K562 (cell line): Measurements from ENCODE around the gene RPS6KA4. TPM values are rescaled to one million over a fixed set of nuclear protein-coding genes. Genes with fewer than 3 reads are reported as not detected.

Experiments
- ATAC-seq: fragments of 200-7000 bp; cut with Tn5 transposase; 3 replicates; pipeline ENCODE4 v1.9.1; 2020; ENCODE audit warnings: moderate library complexity
- BruUV-seq: library from RNA; stranded (reverse); fragments of 400-500 nt; replicated peaks from 2 replicates; lab custom pipeline; 2021; lab: Mats Ljungman, UMichigan
- CTCF ChIA-PET: fragments of 300-600 bp; formaldehyde crosslinking; extraction: SDS; loops from one replicate; lab custom pipeline; 2021; ENCODE audit warnings: low intra/inter-chr PET ratio; lab: Yijun Ruan, JAX
- POLR2A ChIA-PET: fragments of 300-600, 350-650 bp; sonication (Branson Sonifier 250); formaldehyde crosslinking; extraction: SDS; loops from one replicate; lab custom pipeline; 2021; ENCODE audit warnings: antibody characterized with exemption, inconsistent platforms; lab: Yijun Ruan, JAX
- DNase-seq, 4 experiments: peaks; one replicate each; pipeline versions ENCODE4 v3.0.0 to v3.0.0-alpha.2; 2011 to 2018; ENCODE audit warnings: low spot score in 3 of 4, mixed read lengths in 3 of 4; ENCODE audit errors: extremely low read depth in 1 of 4
- FAIRE-seq: peaks from 2 replicates; lab custom pipeline; 2011; peaks lifted over from hg19 to GRCh38; lab: Jason Lieb, UNC
- H2AFZ ChIP-seq: 2 replicates; pipeline ENCODE4 v1.6.0; 2011; ENCODE audit warnings: low read depth, low read length, control low read depth, inconsistent platforms
- H3K27ac ChIP-seq: fragments of 200-600 bp; 3 replicates; pipeline ENCODE4 v1.8.0; 2011; ENCODE audit warnings: low read depth, mild to moderate bottlenecking, control low read depth, inconsistent platforms, low read length, moderate library complexity, mixed read lengths; ENCODE audit errors: extremely low read depth
- H3K27me3 ChIP-seq, 2 experiments: fragments of 300-600 bp in 1 of 2; 2 replicates in 1 of 2; 3 replicates in 1 of 2; pipeline versions ENCODE4 v1.6.0 to v1.8.0; 2011; ENCODE audit warnings: inconsistent platforms in 2 of 2, low read length in 2 of 2, mild to moderate bottlenecking in 1 of 2, mixed read lengths in 1 of 2, moderate library complexity in 1 of 2; ENCODE audit not compliant: control insufficient read depth in 2 of 2, insufficient read depth in 2 of 2
- H3K36me3 ChIP-seq: fragments of 300-600 bp; 3 replicates; pipeline ENCODE4 v1.8.0; 2011; ENCODE audit warnings: mild to moderate bottlenecking, low read length, inconsistent platforms; ENCODE audit not compliant: control insufficient read depth, insufficient read depth
- H3K4me1 ChIP-seq, 2 experiments: fragments of 200-600 bp in 1 of 2; replicated peaks in 1 of 2; 2 replicates in 1 of 2; 3 replicates in 1 of 2; pipeline versions ENCODE4 v1.5.1 to v1.8.0; 2011; ENCODE audit warnings: inconsistent platforms in 2 of 2, low read length in 2 of 2, mild to moderate bottlenecking in 1 of 2, mixed read lengths in 1 of 2, moderate library complexity in 1 of 2; ENCODE audit not compliant: control insufficient read depth in 2 of 2, insufficient read depth in 2 of 2
- H3K4me2 ChIP-seq: 2 replicates; pipeline ENCODE4 v1.6.1; 2011; ENCODE audit warnings: low read length, control low read depth, inconsistent platforms, mixed read lengths; ENCODE audit not compliant: insufficient read depth
- H3K4me3 ChIP-seq: fragments of 200-600 bp; sonication (generic), shearing (Covaris generic); 2 replicates; pipeline ENCODE4 v1.5.1; 2016; ENCODE audit warnings: control low read depth, inconsistent platforms
- H3K79me2 ChIP-seq: fragments of 200-600 bp; 3 replicates; pipeline ENCODE4 v1.8.0; 2011; ENCODE audit warnings: low read length, inconsistent platforms; ENCODE audit not compliant: control insufficient read depth, insufficient read depth
- H3K9ac ChIP-seq, 2 experiments: 2 replicates each; pipeline versions ENCODE4 v1.6.0 to v1.6.1; 2011; ENCODE audit warnings: low read depth in 2 of 2, low read length in 2 of 2, control low read depth in 1 of 2, inconsistent platforms in 1 of 2, mild to moderate bottlenecking in 1 of 2, mixed read lengths in 1 of 2; ENCODE audit not compliant: insufficient read depth in 1 of 2
- H3K9me1 ChIP-seq: one replicate; pipeline ENCODE4 v1.6.0; 2011; ENCODE audit warnings: inconsistent platforms, mild to moderate bottlenecking, low read length, moderate library complexity; ENCODE audit not compliant: control insufficient read depth, insufficient read depth
- H3K9me3 ChIP-seq: replicated peaks from 2 replicates; pipeline ENCODE4 v1.5.1; 2011; ENCODE audit warnings: low read depth, low read length, inconsistent platforms; ENCODE audit not compliant: control insufficient read depth, insufficient read depth
- H4K20me1 ChIP-seq: replicated peaks from 2 replicates; pipeline ENCODE4 v1.6.1; 2011; ENCODE audit warnings: low read length, inconsistent platforms, mixed read lengths; ENCODE audit not compliant: control insufficient read depth, insufficient read depth
- ETV5 ChIP-seq: sonication (generic); formaldehyde crosslinking; IDR thresholded peaks from 2 replicates; pipeline ENCODE4 v1.4.0; 2020; ENCODE audit warnings: low read depth, mild to moderate bottlenecking, missing genetic modification reagents
- ZBTB7A ChIP-seq: IDR thresholded peaks from 2 replicates; pipeline ENCODE4 v1.6.1; 2011; ENCODE audit warnings: low read depth, mild to moderate bottlenecking, low read length, moderate library complexity, borderline replicate concordance; ENCODE audit not compliant: control insufficient read depth
- ZNF12 ChIP-seq: sonication (generic); formaldehyde crosslinking; IDR thresholded peaks from 2 replicates; pipeline ENCODE4 v1.4.0; 2020; ENCODE audit warnings: mild to moderate bottlenecking, missing genetic modification reagents
- ZNF384 ChIP-seq: IDR thresholded peaks from 2 replicates; pipeline ENCODE4 v1.6.1; 2012; ENCODE audit warnings: low read depth, low read length, improper control_type of control experiment
- WGBS: fragments of 100-300 bp; shearing (Covaris generic); methylation state at CpG from one replicate; pipeline ENCODE4 v1.1.6; 2016; ENCODE audit warnings: low coverage, mixed read lengths; ENCODE audit not compliant: insufficient coverage; ENCODE audit errors: missing lambda C conversion rate; 5-methylcytosine and 5-hydroxymethylcytosine counted together
- in situ Hi-C: fragments of 300-500 bp; cut with MboI; formaldehyde crosslinking; loops from 4 replicates; pipeline ENCODE4 v1.15.0; 2018; ENCODE audit warnings: inconsistent platforms, mixed read lengths
- intact Hi-C: fragments of 100-400 bp; cut with micrococcal nuclease; formaldehyde crosslinking; loops from 2 replicates; pipeline ENCODE4 v1.14.2; 2022
- polyA plus RNA-seq, 8 experiments: library from polyadenylated mRNA; depleted of rRNA in 4 of 8; stranded (reverse) in 5 of 8; unstranded in 3 of 8; fragments of >200 nt; fragmentation: Nextera tagmentation in 2 of 8; fragmentation: Illumina TruSeq in 1 of 8; extraction: Ambion mirVana in 2 of 8; extraction: Trizol in 1 of 8; gene quantifications; 2 replicates each; pipeline versions ENCODE4 v1.2.1 to v1.2.3, GENCODE V29; 2011 to 2014; ENCODE audit warnings: inconsistent platforms in 1 of 8, missing spikeins in 1 of 8
- total RNA-seq, 7 experiments: library from RNA; depleted of rRNA in 6 of 7; stranded (reverse); fragments of >200 nt in 6 of 7; fragmentation: Illumina TruSeq in 2 of 7; extraction: Trizol in 2 of 7; gene quantifications; 2 replicates each; pipeline versions ENCODE4 v1.2.1 to v1.2.3, GENCODE V29; 2011 to 2021; ENCODE audit warnings: low replicate concordance in 1 of 7
- TF ChIP-seq, protein P1 (sequence below): fragments of 450-650 bp; formaldehyde crosslinking; IDR thresholded peaks from 2 replicates; pipeline ENCODE4 v1.4.0; 2020; ENCODE audit warnings: mild to moderate bottlenecking, mixed read lengths
- TF ChIP-seq, protein P2 (sequence below): IDR thresholded peaks from 3 replicates; pipeline ENCODE4 v1.6.1; 2011; ENCODE audit warnings: borderline replicate concordance, mild to moderate bottlenecking; ENCODE audit not compliant: insufficient read length, insufficient read depth

The RPS6KA4 gene
- total and polyA plus RNA-seq, 9 of the 15 experiments (the other 6 are each of a cell fraction or from before 2014, with no cell fraction given) = 0.15 to 23.8 (median 9.8) TPM

DNA sequence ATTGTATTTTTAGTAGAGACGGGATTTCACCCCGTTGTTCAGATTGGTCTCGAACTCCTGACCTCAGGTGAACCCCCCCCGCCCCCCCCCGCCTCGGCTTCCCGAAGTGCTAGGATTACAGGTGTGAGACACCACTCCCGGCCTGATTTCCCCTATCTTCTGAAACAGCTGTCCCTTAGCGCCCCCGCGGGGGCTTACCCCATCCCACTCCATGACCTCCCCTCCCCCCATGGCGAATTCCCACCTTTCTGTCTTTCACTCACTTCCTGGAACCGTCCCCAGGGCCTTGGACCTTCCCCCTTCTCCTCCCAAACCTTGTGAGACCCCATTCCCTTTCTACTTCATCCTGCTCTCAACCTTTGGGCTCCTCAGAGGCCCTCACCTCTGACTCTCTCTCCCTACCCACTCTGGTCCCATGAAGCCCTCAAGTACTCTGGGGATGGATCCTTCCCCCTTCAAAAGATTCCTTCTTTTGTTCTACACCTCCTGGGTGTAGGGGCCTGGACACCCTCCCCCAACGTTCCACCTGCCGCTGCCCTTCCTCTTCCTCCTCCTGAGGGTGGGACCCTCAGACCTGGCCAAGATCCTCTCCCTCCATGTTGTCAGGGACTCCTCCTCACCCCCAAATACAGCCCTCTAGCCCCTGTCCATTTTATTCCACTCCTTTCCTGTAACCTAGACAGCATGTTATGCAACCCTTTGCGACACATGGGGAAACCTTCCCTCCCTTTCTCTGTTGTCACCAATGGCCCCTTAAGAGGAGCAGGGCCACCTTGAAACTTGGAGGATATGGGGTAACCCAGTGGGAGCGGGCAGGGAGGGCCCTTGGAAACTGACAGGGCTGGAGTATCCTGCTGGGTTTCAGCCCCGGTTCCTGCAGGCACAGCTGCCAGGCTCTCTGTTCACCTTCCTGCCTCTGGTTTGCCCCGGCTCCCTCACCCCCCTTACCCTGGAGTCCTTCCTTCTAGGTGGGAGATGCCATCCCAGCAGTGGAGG is 39.9 kb upstream of the RPS6KA4 start (continued):
- TF ChIP-seq, protein P1, sequence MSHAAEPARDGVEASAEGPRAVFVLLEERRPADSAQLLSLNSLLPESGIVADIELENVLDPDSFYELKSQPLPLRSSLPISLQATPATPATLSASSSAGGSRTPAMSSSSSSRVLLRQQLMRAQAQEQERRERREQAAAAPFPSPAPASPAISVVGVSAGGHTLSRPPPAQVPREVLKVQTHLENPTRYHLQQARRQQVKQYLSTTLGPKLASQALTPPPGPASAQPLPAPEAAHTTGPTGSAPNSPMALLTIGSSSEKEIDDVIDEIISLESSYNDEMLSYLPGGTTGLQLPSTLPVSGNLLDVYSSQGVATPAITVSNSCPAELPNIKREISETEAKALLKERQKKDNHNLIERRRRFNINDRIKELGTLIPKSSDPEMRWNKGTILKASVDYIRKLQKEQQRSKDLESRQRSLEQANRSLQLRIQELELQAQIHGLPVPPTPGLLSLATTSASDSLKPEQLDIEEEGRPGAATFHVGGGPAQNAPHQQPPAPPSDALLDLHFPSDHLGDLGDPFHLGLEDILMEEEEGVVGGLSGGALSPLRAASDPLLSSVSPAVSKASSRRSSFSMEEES (CRISPR knock-in tag) = no peak
- peak; percentile 74; the same call in 1 of the 2 replicates for TF ChIP-seq ZBTB7A
- no peak for TF ChIP-seq ETV5 (CRISPR knock-in tag)

DNA sequence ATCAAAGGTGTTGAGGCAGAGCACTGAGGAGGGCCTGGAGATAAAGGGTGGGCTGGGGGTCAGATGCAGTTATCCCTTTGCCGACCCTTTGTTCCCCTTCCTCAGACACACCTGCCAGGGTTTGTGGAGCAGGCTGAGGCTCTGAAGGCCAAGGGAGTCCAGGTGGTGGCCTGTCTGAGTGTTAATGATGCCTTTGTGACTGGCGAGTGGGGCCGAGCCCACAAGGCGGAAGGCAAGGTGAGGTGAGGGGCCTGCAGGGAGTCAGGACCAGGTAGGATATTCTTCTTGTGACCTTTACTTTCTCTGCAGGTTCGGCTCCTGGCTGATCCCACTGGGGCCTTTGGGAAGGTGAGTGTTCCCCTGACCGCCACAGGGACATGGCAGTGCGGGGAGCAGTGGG is 38.4 kb upstream of the RPS6KA4 start:
- no peak for DNase-seq
- no peak overlapping the region for H3K4me2 ChIP-seq
- H3K36me3 ChIP-seq = peaks cover 43% of the 10 kb centered on the region; the same call in 1 of the 3 replicates
- H3K9me1 ChIP-seq = no peaks in the 10 kb centered on the region
- H3K27ac ChIP-seq = no peak overlapping the region
- ATAC-seq = no peak
- TF ChIP-seq, protein P2, sequence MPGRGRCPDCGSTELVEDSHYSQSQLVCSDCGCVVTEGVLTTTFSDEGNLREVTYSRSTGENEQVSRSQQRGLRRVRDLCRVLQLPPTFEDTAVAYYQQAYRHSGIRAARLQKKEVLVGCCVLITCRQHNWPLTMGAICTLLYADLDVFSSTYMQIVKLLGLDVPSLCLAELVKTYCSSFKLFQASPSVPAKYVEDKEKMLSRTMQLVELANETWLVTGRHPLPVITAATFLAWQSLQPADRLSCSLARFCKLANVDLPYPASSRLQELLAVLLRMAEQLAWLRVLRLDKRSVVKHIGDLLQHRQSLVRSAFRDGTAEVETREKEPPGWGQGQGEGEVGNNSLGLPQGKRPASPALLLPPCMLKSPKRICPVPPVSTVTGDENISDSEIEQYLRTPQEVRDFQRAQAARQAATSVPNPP = no peak
- TF ChIP-seq ZNF384 (no peak), ZNF12 (no peak)
- in situ Hi-C loops = no loop called here
- H3K9ac ChIP-seq = peak overlapping the region in 1 of 2 experiments; percentile 57; a peak in 2 of 4 replicates
- no TSS peak for BruUV-seq
- CTCF ChIA-PET = no interaction called here
- H3K79me2 ChIP-seq = peaks cover 25% of the 10 kb centered on the region
- whole genome bisulfite sequencing = 83% methylated on average over 7 of the region's 7 CpGs
- peaks cover 10 to 56% of the 10 kb centered on the region in 2 experiments; a peak in 4 of 5 replicates for H3K4me1 ChIP-seq
- H3K9me3 ChIP-seq = no peaks in the 10 kb centered on the region
- intact Hi-C loops = no loop called here
- no peaks in the 10 kb centered on the region for H4K20me1 ChIP-seq
- POLR2A ChIA-PET = interaction anchor here (0.6 to 1.0 kb wide), 4 partner anchors 9 to 35 kb away, joined by 3 to 5 read pairs (median 4); no protein-coding TSS in a partner anchor
- no peak for FAIRE-seq
- no peak overlapping the region for H2AFZ ChIP-seq
- no peak overlapping the region for H3K4me3 ChIP-seq
- no peaks in the 10 kb centered on the region for H3K27me3 ChIP-seq
